GM06990 (cell line): Measurements from ENCODE around the gene PXMP2.

ENCODE experiments used
- DNase-seq: peaks from one replicate; pipeline ENCODE4 v3.0.0-alpha.2; 2011; ENCODE audit not compliant: insufficient read length; ENCODE audit errors: extremely low read depth
- H3K27me3 ChIP-seq: replicated peaks from 2 replicates; pipeline ENCODE4 v1.6.0; 2011; ENCODE audit warnings: low read length; ENCODE audit not compliant: control insufficient read depth, insufficient read depth
- H3K36me3 ChIP-seq: 2 replicates; pipeline ENCODE4 v1.5.1; 2011; ENCODE audit warnings: low read length; ENCODE audit not compliant: control insufficient read depth, insufficient read depth
- H3K4me3 ChIP-seq: replicated peaks from 2 replicates; pipeline ENCODE4 v1.5.1; 2011; ENCODE audit warnings: low read depth, mild to moderate bottlenecking, control low read depth, low read length
- CTCF ChIP-seq: IDR thresholded peaks from 2 replicates; pipeline ENCODE4 v1.5.1; 2011; ENCODE audit warnings: low read length, control low read depth, mild to moderate bottlenecking, inconsistent platforms; ENCODE audit not compliant: insufficient read depth, poor library complexity, severe bottlenecking

Gene PXMP2

GRCh38 chr12:132724506-132725241 lies 37.3 kb downstream of the PXMP2 start:
- Histone ChIP-seq H3K27me3 (no peaks in the 10 kb centered on the region), H3K36me3 (peaks cover 45% of the 10 kb centered on the region), H3K4me3 (no peak overlapping the region)
- DNase-seq = no peak
- no peak for TF ChIP-seq CTCF

- no peak for TF ChIP-seq CTCF
- no peak for DNase-seq
- H3K4me3 ChIP-seq = no peak overlapping the region
- no peaks in the 10 kb centered on the region for H3K27me3 ChIP-seq
- H3K36me3 ChIP-seq = peaks cover 47% of the 10 kb centered on the region
Measured at GRCh38 chr12:132726386-132726785, 39.0 kb downstream of the PXMP2 start.

GRCh38 chr12:132727091-132727794 lies 39.9 kb downstream of the PXMP2 start:
- DNase-seq = no peak
- H3K27me3 ChIP-seq = no peaks in the 10 kb centered on the region
- TF ChIP-seq CTCF = no peak
- H3K36me3 ChIP-seq = peaks cover 52% of the 10 kb centered on the region
- no peak overlapping the region for H3K4me3 ChIP-seq

- Histone ChIP-seq H3K36me3 (peaks cover 55% of the 10 kb centered on the region), H3K4me3 (no peak overlapping the region), H3K27me3 (no peaks in the 10 kb centered on the region)
- DNase-seq = no peak
- no peak for TF ChIP-seq CTCF
Measured at GRCh38 chr12:132728502-132728901, 41.1 kb downstream of the PXMP2 start.

- TF ChIP-seq CTCF = no peak
- Histone ChIP-seq H3K27me3 (no peaks in the 10 kb centered on the region), H3K4me3 (no peak overlapping the region), H3K36me3 (peaks cover 50% of the 10 kb centered on the region)
- no peak for DNase-seq
Measured at GRCh38 chr12:132729541-132730320, 42.3 kb downstream of the PXMP2 start.
